Skeletal muscle tissue (tissue), 4 donors: ENCODE data around the gene MAD1L1. TPM values are rescaled to one million over a fixed set of nuclear protein-coding genes. Genes with fewer than 3 reads are reported as not detected.
A peak's percentile ranks its signal among the peaks of the same experiment; 100 is the strongest.
"Not testable (repeated sequence)": the region's sequence is repeated elsewhere in the genome, so short reads cannot be mapped to it uniquely, and the experiment has no call there.

Experiments used
- H3K27ac ChIP-seq: one replicate; pipeline ENCODE4 v1.7.0; 2013; ENCODE audit warnings: mild to moderate bottlenecking, low read depth, low read length, inconsistent platforms
- H3K27me3 ChIP-seq, 3 donors: one replicate each; pipeline ENCODE4 v1.7.0; 2013; ENCODE audit warnings: low read length in 3 of 3; ENCODE audit not compliant: control insufficient read depth in 3 of 3, insufficient read depth in 3 of 3
- H3K36me3 ChIP-seq, 3 donors: one replicate each; pipeline ENCODE4 v1.7.0; 2013; ENCODE audit warnings: low read length in 3 of 3; ENCODE audit not compliant: control insufficient read depth in 3 of 3, insufficient read depth in 3 of 3
- H3K4me1 ChIP-seq, 3 donors: one replicate each; pipeline ENCODE4 v1.7.0; 2013; ENCODE audit warnings: low read length in 3 of 3, mild to moderate bottlenecking in 3 of 3; ENCODE audit not compliant: control insufficient read depth in 3 of 3, insufficient read depth in 3 of 3
- H3K4me3 ChIP-seq, 3 donors: one replicate each; pipeline ENCODE4 v1.7.0; 2013; ENCODE audit warnings: low read length in 3 of 3
- H3K9ac ChIP-seq, 3 donors: one replicate each; pipeline ENCODE4 v1.7.0; 2013; ENCODE audit warnings: low read length in 3 of 3, mild to moderate bottlenecking in 3 of 3, moderate library complexity in 2 of 3, low read depth in 1 of 3
- H3K9me3 ChIP-seq, 3 donors: one replicate each; pipeline ENCODE4 v1.7.0; 2013; ENCODE audit warnings: low read length in 3 of 3; ENCODE audit not compliant: control insufficient read depth in 3 of 3
- total RNA-seq: library from RNA; depleted of rRNA; stranded (reverse); fragments of >200 nt; gene quantifications from one replicate; pipeline ENCODE4 v1.2.3, GENCODE V29; 2014
- donor health status: Osteomylitis.

MAD1L1 gene
- total RNA-seq, 1 donor from 2014 or later: 42.3 TPM

DNA sequence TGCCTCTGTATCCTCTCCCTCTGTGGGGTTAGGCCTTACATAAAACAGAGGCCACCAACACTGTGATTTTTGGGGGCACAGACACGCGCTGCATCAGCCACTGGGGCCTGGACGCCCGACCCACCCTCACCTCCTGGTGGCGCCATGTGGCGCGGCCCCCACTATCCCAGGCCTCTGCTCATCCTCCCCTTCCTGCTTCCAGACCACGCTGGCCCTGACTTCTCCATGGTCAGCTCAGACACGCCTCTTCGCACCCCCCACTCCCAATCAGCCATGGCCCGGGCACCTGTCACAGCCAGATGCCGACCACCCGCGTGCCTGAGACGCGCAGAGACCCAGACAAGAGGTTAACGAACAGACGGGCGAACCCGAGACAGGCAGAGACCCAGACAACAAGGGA, 298.7 kb downstream of the MAD1L1 start:
- H3K36me3 ChIP-seq: peaks cover 0 to 2% (median 0%) of the 10 kb centered on the region in 3 donors
- H3K4me3 ChIP-seq: no peak overlapping the region
- H3K27me3 ChIP-seq: no peaks in the 10 kb centered on the region
- peaks cover 0 to 6% (median 0%) of the 10 kb centered on the region in 3 donors for H3K4me1 ChIP-seq
- no peak overlapping the region for H3K27ac ChIP-seq
- H3K9ac ChIP-seq: no peak overlapping the region
- no peaks in the 10 kb centered on the region for H3K9me3 ChIP-seq

GRCh38 chr7:1933066-1933750, 299.5 kb downstream of the MAD1L1 start:
- no peaks in the 10 kb centered on the region for H3K27me3 ChIP-seq
- no peak overlapping the region for H3K27ac ChIP-seq
- peaks cover 0 to 5% (median 0%) of the 10 kb centered on the region in 3 donors for H3K4me1 ChIP-seq
- no peak overlapping the region for H3K4me3 ChIP-seq
- H3K9me3 ChIP-seq: no peaks in the 10 kb centered on the region
- peak overlapping the region in 1 of 3 donors; percentile 8 for H3K9ac ChIP-seq
- peaks cover 0 to 2% (median 0%) of the 10 kb centered on the region in 3 donors for H3K36me3 ChIP-seq

DNA sequence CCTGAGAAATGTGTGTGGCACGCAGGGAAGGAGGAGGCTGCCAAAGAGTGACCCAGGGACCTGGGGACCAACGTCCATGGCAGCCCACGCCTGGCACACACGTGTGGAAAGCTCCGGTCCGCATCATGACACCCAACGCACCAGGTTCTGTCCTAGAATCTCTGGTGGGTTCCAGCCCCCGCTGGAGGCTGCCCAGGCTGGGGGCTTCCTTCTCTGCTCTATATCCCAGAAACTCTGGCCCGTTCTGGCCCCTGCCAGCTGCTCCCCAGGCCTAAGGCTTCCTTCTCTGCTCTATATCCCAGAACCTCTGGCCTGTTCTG, 300.8 kb downstream of the MAD1L1 start:
- peaks cover 0 to 2% (median 0%) of the 10 kb centered on the region in 3 donors for H3K36me3 ChIP-seq
- no peak overlapping the region for H3K9ac ChIP-seq
- no peak overlapping the region for H3K27ac ChIP-seq
- peaks cover 0 to 3% (median 0%) of the 10 kb centered on the region in 3 donors for H3K4me1 ChIP-seq
- H3K27me3 ChIP-seq: no peaks in the 10 kb centered on the region
- no peak overlapping the region for H3K4me3 ChIP-seq
- no peaks in the 10 kb centered on the region for H3K9me3 ChIP-seq

GRCh38 chr7:1931256-1931950, 301.3 kb downstream of the MAD1L1 start:
- no peak overlapping the region for H3K27ac ChIP-seq
- H3K4me3 ChIP-seq: no peak overlapping the region
- no peaks in the 10 kb centered on the region for H3K9me3 ChIP-seq
- H3K27me3 ChIP-seq: no peaks in the 10 kb centered on the region
- H3K36me3 ChIP-seq: peaks cover 0 to 2% (median 0%) of the 10 kb centered on the region in 3 donors
- H3K4me1 ChIP-seq: peaks cover 0 to 3% (median 0%) of the 10 kb centered on the region in 3 donors
- H3K9ac ChIP-seq: no peak overlapping the region

- peaks cover 0 to 2% (median 0%) of the 10 kb centered on the region in 3 donors for H3K36me3 ChIP-seq
- peaks cover 0 to 3% (median 0%) of the 10 kb centered on the region in 3 donors for H3K4me1 ChIP-seq
- H3K27me3 ChIP-seq: no peaks in the 10 kb centered on the region
- no peak overlapping the region for H3K27ac ChIP-seq
- H3K9ac ChIP-seq: no peak overlapping the region
- no peaks in the 10 kb centered on the region for H3K9me3 ChIP-seq
- H3K4me3 ChIP-seq: no peak overlapping the region
Observed at GRCh38 chr7:1930381-1931065, 302.2 kb downstream of the MAD1L1 start.

GRCh38 chr7:1929349-1929925, 303.3 kb downstream of the MAD1L1 start:
- not testable (repeated sequence) for H3K27me3 ChIP-seq, H3K4me1 ChIP-seq, H3K27ac ChIP-seq

GRCh38 chr7:1928645-1929348, 303.9 kb downstream of the MAD1L1 start:
- Histone ChIP-seq H3K36me3 (peaks cover 0 to 2% (median 0%) of the 10 kb centered on the region in 3 donors), H3K27ac (no peak overlapping the region), H3K27me3 (no peaks in the 10 kb centered on the region), H3K9me3 (no peaks in the 10 kb centered on the region), H3K4me3 (no peak overlapping the region), H3K4me1 (peaks cover 0 to 3% (median 0%) of the 10 kb centered on the region in 3 donors), H3K9ac (no peak overlapping the region)

More at GRCh38 chr7:1929349-1929925, 303.3 kb downstream of the MAD1L1 start:
- not testable (repeated sequence) for H3K4me3 ChIP-seq, H3K9me3 ChIP-seq, H3K36me3 ChIP-seq, H3K9ac ChIP-seq

GRCh38 chr7:1927937-1928644, 304.7 kb downstream of the MAD1L1 start:
- peaks cover 0 to 2% (median 0%) of the 10 kb centered on the region in 3 donors for H3K36me3 ChIP-seq
- peaks cover 0 to 2% (median 0%) of the 10 kb centered on the region in 3 donors for H3K4me1 ChIP-seq
- no peaks in the 10 kb centered on the region for H3K9me3 ChIP-seq
- no peak overlapping the region for H3K9ac ChIP-seq
- no peaks in the 10 kb centered on the region for H3K27me3 ChIP-seq
- H3K27ac ChIP-seq: no peak overlapping the region
- H3K4me3 ChIP-seq: no peak overlapping the region

- Histone ChIP-seq H3K9ac (no peak overlapping the region), H3K4me3 (no peak overlapping the region), H3K9me3 (no peaks in the 10 kb centered on the region), H3K27ac (no peak overlapping the region), H3K36me3 (peaks cover 0 to 2% (median 0%) of the 10 kb centered on the region in 3 donors), H3K4me1 (no peaks in the 10 kb centered on the region), H3K27me3 (no peaks in the 10 kb centered on the region)
Observed at GRCh38 chr7:1926908-1927306, 305.8 kb downstream of the MAD1L1 start.
